AG08395 (cell line): Measurements from ENCODE around the gene POM121C.
"Not testable (repeated sequence)": the region's sequence is repeated elsewhere in the genome, so short reads cannot be mapped to it uniquely, and the experiment has no call there.

Experiments
- DNase-seq: peaks from one replicate; pipeline ENCODE4 v3.0.0; 2012; ENCODE audit warnings: mixed read lengths, low spot score

The POM121C gene

GRCh38 chr7:75393194-75393593 lies 92.9 kb downstream of the POM121C start:
- not testable (repeated sequence) for DNase-seq

DNA sequence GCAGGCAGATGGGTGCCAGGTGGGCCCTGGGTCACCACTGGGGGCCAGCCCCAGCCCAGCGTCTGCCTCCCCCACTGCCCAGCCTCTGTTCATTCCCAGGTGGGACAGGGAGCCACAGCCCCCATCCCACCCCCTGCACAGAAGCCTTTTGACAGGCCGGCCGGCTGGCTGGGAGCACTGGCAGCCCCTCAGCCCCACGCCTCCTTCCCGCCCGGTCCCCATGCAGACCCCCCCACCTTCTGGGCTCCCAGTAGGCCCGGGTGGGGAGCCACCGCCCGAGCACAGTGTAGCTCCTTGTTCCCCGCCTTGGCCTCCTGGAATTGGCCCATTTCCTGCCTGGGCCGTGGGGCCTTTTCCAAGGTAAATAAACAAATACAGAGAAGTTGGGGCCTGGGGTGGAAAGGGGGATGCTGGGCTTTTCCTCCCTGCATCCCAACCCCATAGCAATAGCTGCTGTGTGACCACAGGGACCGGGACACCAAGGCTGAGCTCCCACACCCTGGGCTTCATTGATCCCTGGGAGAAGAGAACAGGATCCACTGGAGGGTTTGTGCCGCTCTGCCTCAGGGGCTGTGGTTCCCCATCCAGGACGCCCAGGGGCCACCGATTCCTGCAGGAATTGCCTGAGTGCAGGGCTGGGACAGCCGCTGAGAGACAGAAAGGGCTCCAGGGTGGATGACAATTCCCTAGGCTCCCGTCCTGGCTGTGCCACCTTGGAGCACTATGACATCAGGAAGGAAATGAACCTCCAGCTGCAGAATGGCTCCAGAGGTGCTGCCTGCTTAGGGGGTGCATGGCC lies 111.4 kb downstream of the POM121C start:
- not testable (repeated sequence) for DNase-seq

DNA sequence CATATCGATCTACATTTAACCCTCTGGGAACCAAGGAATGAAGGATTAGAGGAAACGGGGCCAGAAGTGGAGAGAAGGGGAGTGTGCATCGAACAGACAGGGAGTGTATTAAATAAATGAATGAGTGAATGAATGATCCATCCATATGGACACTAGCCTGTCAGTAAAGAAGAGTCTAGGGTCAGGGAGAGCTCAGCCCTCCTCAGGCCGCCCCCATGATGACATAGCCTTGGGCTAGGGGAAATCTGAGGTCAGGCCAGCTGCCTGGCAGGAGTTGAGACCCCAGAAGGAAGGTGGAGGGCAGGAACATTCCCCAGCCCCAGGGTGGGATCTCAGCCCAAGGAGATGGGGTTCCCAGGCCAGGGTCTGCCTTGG lies 112.0 kb downstream of the POM121C start:
- DNase-seq: not testable (repeated sequence)

DNA sequence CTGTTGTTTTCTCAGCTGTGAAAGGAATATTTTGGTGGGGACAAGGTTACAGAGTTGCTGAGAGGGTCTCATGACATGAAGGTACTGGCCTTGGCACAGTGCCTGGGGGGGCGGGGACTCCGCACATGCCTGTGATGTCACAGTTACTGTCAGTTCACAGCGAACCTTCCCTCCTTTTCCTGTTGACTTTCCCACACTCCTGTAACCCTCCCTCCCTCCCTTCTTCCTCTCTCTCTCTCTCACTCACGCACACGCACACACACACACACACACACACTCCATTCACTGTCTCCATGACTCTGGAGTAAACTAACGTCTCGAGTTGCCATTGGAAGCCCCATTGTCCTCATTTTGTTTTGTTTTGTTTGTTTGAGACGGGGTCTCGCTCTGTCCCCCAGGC lies 118.8 kb downstream of the POM121C start:
- not testable (repeated sequence) for DNase-seq
